Kidney tubule cell (primary cell): ENCODE data around the gene TMEM178B.
A peak's percentile ranks its signal among the peaks of the same experiment; 100 is the strongest.
"Not testable (repeated sequence)": the region's sequence is repeated elsewhere in the genome, so short reads cannot be mapped to it uniquely, and the experiment has no call there.

Experiments
- DNase-seq: peaks from one replicate; pipeline ENCODE4 v3.0.0-alpha.2; 2018; ENCODE audit warnings: low spot score

The TMEM178B gene

GRCh38 chr7:141144921-141145629 is 71.2 kb downstream of the TMEM178B start:
- DNase-seq = peak; percentile 48

- no peak for DNase-seq
Observed at GRCh38 chr7:141145630-141145982, 71.7 kb downstream of the TMEM178B start.

- DNase-seq = no peak
Observed at GRCh38 chr7:141147482-141147881, 73.6 kb downstream of the TMEM178B start.

- no peak for DNase-seq
Observed at GRCh38 chr7:141150465-141150864, 76.6 kb downstream of the TMEM178B start.

GRCh38 chr7:141151746-141152145 is 77.9 kb downstream of the TMEM178B start:
- peak; percentile 30 for DNase-seq

GRCh38 chr7:141153231-141153630 is 79.4 kb downstream of the TMEM178B start:
- no peak for DNase-seq

- DNase-seq = no peak
Observed at GRCh38 chr7:141154131-141154732, 80.4 kb downstream of the TMEM178B start.

- no peak for DNase-seq
Observed at GRCh38 chr7:141156407-141156806, 82.5 kb downstream of the TMEM178B start.

- DNase-seq = no peak
Observed at GRCh38 chr7:141157138-141157765, 83.4 kb downstream of the TMEM178B start.

- DNase-seq = peak; percentile 97
Observed at GRCh38 chr7:141158561-141158960, 84.7 kb downstream of the TMEM178B start.

GRCh38 chr7:141160246-141160860 is 86.5 kb downstream of the TMEM178B start:
- peak; percentile 11 for DNase-seq

- DNase-seq = peak; percentile 65
Observed at GRCh38 chr7:141161550-141162535, 88.0 kb downstream of the TMEM178B start.

- DNase-seq = no peak
Observed at GRCh38 chr7:141165521-141165920, 91.7 kb downstream of the TMEM178B start.

- no peak for DNase-seq
Observed at GRCh38 chr7:141166926-141167325, 93.1 kb downstream of the TMEM178B start.

- DNase-seq = no peak
Observed at GRCh38 chr7:141167381-141167964, 93.6 kb downstream of the TMEM178B start.

GRCh38 chr7:141169157-141169556 is 95.3 kb downstream of the TMEM178B start:
- DNase-seq = not testable (repeated sequence)

GRCh38 chr7:141175728-141176127 is 101.9 kb downstream of the TMEM178B start:
- DNase-seq = not testable (repeated sequence)

- not testable (repeated sequence) for DNase-seq
Observed at GRCh38 chr7:141177120-141177519, 103.3 kb downstream of the TMEM178B start.

GRCh38 chr7:141178486-141179135 is 104.7 kb downstream of the TMEM178B start:
- DNase-seq = no peak

GRCh38 chr7:141181812-141182211 is 107.9 kb downstream of the TMEM178B start:
- DNase-seq = no peak
